Naive thymus-derived CD4-positive, alpha-beta T cell (primary cell): ENCODE results near the gene C1orf105. TPM values are rescaled to one million over a fixed set of nuclear protein-coding genes. Genes with fewer than 3 reads are reported as not detected.
A peak's percentile ranks its signal among the peaks of the same experiment; 100 is the strongest.

ENCODE experiments used
- ATAC-seq: fragments of 150-1000 bp; cut with Tn5 transposase; 2 replicates; pipeline ENCODE4 v1.10.0; 2021; ENCODE audit warnings: mild to moderate bottlenecking, moderate library complexity
- CTCF ChIA-PET: fragments of 350-600 bp; sonication (Branson Sonifier 250); formaldehyde crosslinking; loops from one replicate; lab custom pipeline; 2021; ENCODE audit warnings: antibody characterized with exemption; lab: Charles Lee
- POLR2A ChIA-PET: fragments of 350-600 bp; sonication (Branson Sonifier 250); formaldehyde crosslinking; loops from one replicate; lab custom pipeline; 2021; ENCODE audit warnings: antibody characterized with exemption, inconsistent platforms; lab: Charles Lee
- DNase-seq, 9 donors: peaks; one replicate each; pipeline versions ENCODE4 v3.0.0 to v3.0.0-alpha.2; 2020 to 2022; ENCODE audit warnings: mixed read lengths in 1 of 9
- H3K27ac ChIP-seq: one replicate; pipeline ENCODE4 v1.7.0; 2013; ENCODE audit warnings: mild to moderate bottlenecking, low read depth, low read length, moderate library complexity
- H3K27me3 ChIP-seq, 2 donors: one replicate each; pipeline ENCODE4 v1.7.0; 2013; ENCODE audit warnings: low read length in 2 of 2, mild to moderate bottlenecking in 2 of 2, moderate library complexity in 2 of 2; ENCODE audit not compliant: control insufficient read depth in 2 of 2, insufficient read depth in 2 of 2
- H3K36me3 ChIP-seq, 3 experiments: 1 replicate in 2 of 3; 2 replicates in 1 of 3; pipeline ENCODE4 v1.7.0; 2013; ENCODE audit warnings: low read length in 3 of 3, mild to moderate bottlenecking in 3 of 3, moderate library complexity in 1 of 3; ENCODE audit not compliant: insufficient read depth in 3 of 3, control insufficient read depth in 2 of 3
- H3K4me1 ChIP-seq, 2 donors: one replicate each; pipeline ENCODE4 v1.7.0; 2013; ENCODE audit warnings: low read length in 2 of 2, mild to moderate bottlenecking in 2 of 2, moderate library complexity in 1 of 2; ENCODE audit not compliant: control insufficient read depth in 2 of 2, insufficient read depth in 2 of 2
- H3K4me3 ChIP-seq: 2 replicates; pipeline ENCODE4 v1.7.0; 2013; ENCODE audit warnings: mild to moderate bottlenecking, low read length
- H3K9me3 ChIP-seq, 3 experiments: 1 replicate in 2 of 3; 2 replicates in 1 of 3; pipeline ENCODE4 v1.7.0; 2013; ENCODE audit warnings: low read length in 3 of 3; ENCODE audit not compliant: control insufficient read depth in 2 of 3
- H3K27ac Mint-ChIP-seq, 9 donors: one replicate each; pipeline ENCODE4 v1.8.0; 2020 to 2022; ENCODE audit warnings: mixed read lengths in 9 of 9, mild to moderate bottlenecking in 8 of 9, moderate library complexity in 5 of 9, inconsistent platforms in 2 of 9
- H3K27me3 Mint-ChIP-seq, 5 donors: one replicate each; pipeline ENCODE4 v1.8.0; 2021 to 2022; ENCODE audit warnings: mixed read lengths in 5 of 5, mild to moderate bottlenecking in 1 of 5
- H3K36me3 Mint-ChIP-seq, 5 donors: one replicate each; pipeline ENCODE4 v1.8.0; 2020 to 2022; ENCODE audit warnings: mixed read lengths in 5 of 5, mild to moderate bottlenecking in 3 of 5, inconsistent platforms in 1 of 5
- H3K4me1 Mint-ChIP-seq, 7 donors: one replicate each; pipeline ENCODE4 v1.8.0; 2020 to 2022; ENCODE audit warnings: mixed read lengths in 7 of 7, mild to moderate bottlenecking in 3 of 7, inconsistent platforms in 1 of 7
- H3K4me3 Mint-ChIP-seq, 10 donors: one replicate each; pipeline ENCODE4 v1.8.0; 2020 to 2022; ENCODE audit warnings: mild to moderate bottlenecking in 10 of 10, mixed read lengths in 10 of 10, moderate library complexity in 6 of 10, inconsistent platforms in 2 of 10
- H3K9me3 Mint-ChIP-seq, 11 donors: one replicate each; pipeline ENCODE4 v1.8.0; 2020 to 2022; ENCODE audit warnings: mixed read lengths in 11 of 11, mild to moderate bottlenecking in 4 of 11, inconsistent platforms in 1 of 11, moderate library complexity in 1 of 11
- intact Hi-C, 2 donors: fragments of 100-400 bp; cut with micrococcal nuclease; formaldehyde crosslinking; loops; one replicate each; pipeline ENCODE4 v1.15.1; 2023
- polyA plus RNA-seq, 2 donors: library from polyadenylated mRNA; unstranded; fragments of 300-500 nt; fragmentation: Illumina TruSeq; gene quantifications; one replicate each; pipeline ENCODE4 v1.2.3, GENCODE V29; 2021
- total RNA-seq, 6 experiments: library from RNA in 5 of 6; stranded (reverse) in 5 of 6; gene quantifications; 1 replicate in 5 of 6; 2 replicates in 1 of 6; pipeline ENCODE4 v1.2.3 and lab custom pipeline; 2021 to 2026

C1orf105 gene
- total and polyA plus RNA-seq, 7 experiments from 2014 or later = 0.86 TPM; not detected in 6

GRCh38 chr1:172460887-172461315 is 40.4 kb downstream of the C1orf105 start:
- H3K36me3 Mint-ChIP-seq = no peaks in the 10 kb centered on the region
- Histone ChIP-seq H3K27ac (no peak overlapping the region), H3K27me3 (no peaks in the 10 kb centered on the region), H3K4me3 (no peak overlapping the region), H3K36me3 (no peaks in the 10 kb centered on the region), H3K4me1 (no peaks in the 10 kb centered on the region), H3K9me3 (no peaks in the 10 kb centered on the region)
- DNase-seq (no peak), ATAC-seq (no peak)
- no peak overlapping the region for H3K4me3 Mint-ChIP-seq
- no peaks in the 10 kb centered on the region for H3K4me1 Mint-ChIP-seq
- peaks cover 0 to 2% (median 0%) of the 10 kb centered on the region in 11 donors for H3K9me3 Mint-ChIP-seq
- peaks cover 5 to 38% (median 5%) of the 10 kb centered on the region in 5 donors for H3K27me3 Mint-ChIP-seq
- intact Hi-C loops = loop anchor here in 1 of 2 donors (1.0 kb wide), 1 partner anchor 10 kb away; no protein-coding TSS in a partner anchor
- POLR2A ChIA-PET = interaction anchor here (0.6 to 0.7 kb wide), 2 partner anchors 262 to 1705 kb away, joined by 3 read pairs; no protein-coding TSS in a partner anchor
- peak overlapping the region in 1 of 9 donors; percentile 43 for H3K27ac Mint-ChIP-seq
- CTCF ChIA-PET = interaction anchor here (0.9 to 1.2 kb wide), 2 partner anchors 10 to 66 kb away, joined by 3 to 6 read pairs; no protein-coding TSS in a partner anchor

DNA sequence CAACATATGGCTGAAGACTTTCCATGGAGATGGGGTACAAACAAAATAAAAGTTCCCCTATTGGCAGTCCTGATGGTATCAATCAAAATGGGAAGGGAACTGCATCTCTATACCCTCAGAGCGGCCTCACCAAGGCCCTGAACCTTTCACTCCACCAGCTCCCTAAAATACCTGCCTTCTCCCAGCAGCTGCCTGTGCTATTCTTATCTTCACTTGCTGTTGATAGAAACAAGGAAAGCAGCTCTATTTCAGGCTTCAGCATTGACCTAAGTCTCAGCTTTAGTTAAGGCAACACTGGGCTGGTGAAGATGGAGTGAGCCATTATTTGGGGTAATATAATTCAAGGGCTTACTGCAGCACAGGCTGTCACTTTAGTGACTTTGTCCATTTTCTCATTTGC is 45.1 kb downstream of the C1orf105 start:
- Mint-ChIP-seq H3K4me3 (no peak overlapping the region), H3K9me3 (peaks cover 0 to 4% (median 0%) of the 10 kb centered on the region in 11 donors), H3K27ac (no peak overlapping the region), H3K36me3 (no peaks in the 10 kb centered on the region), H3K4me1 (no peaks in the 10 kb centered on the region), H3K27me3 (peaks cover 0 to 15% (median 5%) of the 10 kb centered on the region in 5 donors)
- Histone ChIP-seq H3K27ac (no peak overlapping the region), H3K27me3 (no peaks in the 10 kb centered on the region), H3K4me1 (no peaks in the 10 kb centered on the region), H3K9me3 (no peaks in the 10 kb centered on the region), H3K36me3 (no peaks in the 10 kb centered on the region), H3K4me3 (no peak overlapping the region)
- no peak for ATAC-seq
- intact Hi-C loops = no loop called here
- CTCF ChIA-PET = no interaction called here
- no peak for DNase-seq
- POLR2A ChIA-PET = interaction anchor here (1.2 kb wide), 1 partner anchor 15 kb away, joined by 3 read pairs; no protein-coding TSS in a partner anchor

DNA sequence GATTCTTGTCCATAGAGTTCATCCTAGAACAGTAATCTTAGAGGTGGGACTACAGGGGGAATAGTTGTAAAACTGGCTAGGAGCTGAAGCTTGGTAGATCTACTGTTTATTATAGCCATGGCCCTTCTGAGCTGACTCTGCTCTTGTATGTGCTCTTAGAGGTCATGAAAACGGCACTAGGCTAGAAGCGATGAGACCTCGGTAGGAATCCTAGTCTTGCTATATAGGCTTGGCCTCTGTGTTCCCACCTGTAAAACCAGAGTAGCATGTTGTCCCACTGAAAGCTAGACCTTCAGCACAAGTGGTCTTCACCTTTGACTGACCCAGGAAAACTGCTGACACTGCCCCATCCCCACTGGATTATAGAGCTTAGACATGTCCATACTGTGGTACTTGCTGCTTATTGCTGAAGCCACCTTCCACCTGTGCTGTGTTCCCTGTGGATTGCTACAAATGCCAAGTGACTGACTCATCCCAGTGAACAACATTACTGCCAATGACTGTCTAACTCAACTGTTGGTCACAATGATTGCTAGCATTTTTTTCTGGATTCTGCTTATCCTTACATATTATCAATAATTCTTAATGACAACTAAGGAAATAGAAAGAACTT is 46.4 kb downstream of the C1orf105 start:
- intact Hi-C loops = no loop called here
- H3K27me3 Mint-ChIP-seq = peaks cover 0 to 5% (median 5%) of the 10 kb centered on the region in 5 donors
- H3K36me3 Mint-ChIP-seq = no peaks in the 10 kb centered on the region
- peaks cover 0 to 4% (median 0%) of the 10 kb centered on the region in 11 donors for H3K9me3 Mint-ChIP-seq
- no peaks in the 10 kb centered on the region for H3K4me1 Mint-ChIP-seq
- no peaks in the 10 kb centered on the region for H3K36me3 ChIP-seq
- DNase-seq (no peak), ATAC-seq (no peak)
- H3K4me1 ChIP-seq = no peaks in the 10 kb centered on the region
- no peak overlapping the region for H3K27ac ChIP-seq
- no peak overlapping the region for H3K4me3 ChIP-seq
- no peaks in the 10 kb centered on the region for H3K27me3 ChIP-seq
- ChIA-PET CTCF (interaction anchor here (0.7 kb wide), 1 partner anchor 37 kb away, joined by 4 read pairs; no protein-coding TSS in a partner anchor), POLR2A (interaction anchor here (1.2 kb wide), 1 partner anchor 16 kb away, joined by 3 read pairs; no protein-coding TSS in a partner anchor)
- no peak overlapping the region for H3K4me3 Mint-ChIP-seq
- H3K27ac Mint-ChIP-seq = no peak overlapping the region
- H3K9me3 ChIP-seq = no peaks in the 10 kb centered on the region

- H3K4me3 ChIP-seq = no peak overlapping the region
- Mint-ChIP-seq H3K27ac (no peak overlapping the region), H3K27me3 (peaks cover 0 to 5% (median 4%) of the 10 kb centered on the region in 5 donors), H3K36me3 (no peaks in the 10 kb centered on the region), H3K4me1 (peaks cover 0 to 2% (median 0%) of the 10 kb centered on the region in 7 donors), H3K4me3 (no peak overlapping the region), H3K9me3 (peaks cover 0 to 4% (median 0%) of the 10 kb centered on the region in 11 donors)
- H3K27me3 ChIP-seq = no peaks in the 10 kb centered on the region
- DNase-seq = no peak
- no peak overlapping the region for H3K27ac ChIP-seq
- H3K9me3 ChIP-seq = no peaks in the 10 kb centered on the region
- no peaks in the 10 kb centered on the region for H3K4me1 ChIP-seq
- ATAC-seq = no peak
- CTCF ChIA-PET = no interaction called here
- H3K36me3 ChIP-seq = no peaks in the 10 kb centered on the region
- intact Hi-C loops = no loop called here
- POLR2A ChIA-PET = no interaction called here
Measured at GRCh38 chr1:172467446-172467845, 47.0 kb downstream of the C1orf105 start.

DNA sequence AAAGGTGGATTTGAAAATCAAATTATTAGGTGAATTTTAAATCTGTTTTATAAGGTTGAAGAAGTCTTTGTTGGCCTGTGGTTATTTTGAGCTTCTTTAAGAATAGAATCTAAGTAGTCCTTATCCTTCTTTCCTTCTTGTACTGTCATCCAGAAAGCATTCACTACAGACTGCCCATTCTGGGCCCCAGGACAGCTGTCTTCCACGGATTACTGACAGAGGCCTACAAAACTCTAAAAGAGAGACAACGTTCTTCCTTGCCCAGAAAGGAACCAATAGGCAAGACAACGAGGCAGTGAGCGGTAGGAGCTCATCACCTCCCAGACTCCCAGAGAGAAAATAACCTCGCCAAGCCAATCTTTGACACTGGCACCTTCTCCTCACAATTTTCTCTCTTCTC is 47.8 kb downstream of the C1orf105 start:
- intact Hi-C loops = no loop called here
- ATAC-seq = no peak
- no peak for DNase-seq
- POLR2A ChIA-PET = no interaction called here
- Mint-ChIP-seq H3K9me3 (peaks cover 0 to 4% (median 0%) of the 10 kb centered on the region in 11 donors), H3K4me1 (peaks cover 0 to 5% (median 0%) of the 10 kb centered on the region in 7 donors), H3K27me3 (peaks cover 0 to 9% (median 5%) of the 10 kb centered on the region in 5 donors), H3K36me3 (no peaks in the 10 kb centered on the region), H3K27ac (no peak overlapping the region), H3K4me3 (no peak overlapping the region)
- no peaks in the 10 kb centered on the region for H3K36me3 ChIP-seq
- no peaks in the 10 kb centered on the region for H3K9me3 ChIP-seq
- no peaks in the 10 kb centered on the region for H3K4me1 ChIP-seq
- no peak overlapping the region for H3K4me3 ChIP-seq
- CTCF ChIA-PET = no interaction called here
- no peaks in the 10 kb centered on the region for H3K27me3 ChIP-seq
- H3K27ac ChIP-seq = no peak overlapping the region

GRCh38 chr1:172469717-172470116 is 49.2 kb downstream of the C1orf105 start:
- ATAC-seq (peak; percentile 36), DNase-seq (no peak)
- Mint-ChIP-seq H3K9me3 (peaks cover 0 to 4% (median 0%) of the 10 kb centered on the region in 11 donors), H3K27me3 (peaks cover 0 to 16% (median 5%) of the 10 kb centered on the region in 5 donors), H3K4me1 (peaks cover 0 to 5% (median under 1%) of the 10 kb centered on the region in 7 donors), H3K4me3 (no peak overlapping the region), H3K36me3 (no peaks in the 10 kb centered on the region), H3K27ac (no peak overlapping the region)
- H3K27ac ChIP-seq = no peak overlapping the region
- no peaks in the 10 kb centered on the region for H3K27me3 ChIP-seq
- H3K9me3 ChIP-seq = no peaks in the 10 kb centered on the region
- POLR2A ChIA-PET = no interaction called here
- no peaks in the 10 kb centered on the region for H3K4me1 ChIP-seq
- CTCF ChIA-PET = no interaction called here
- intact Hi-C loops = no loop called here
- H3K36me3 ChIP-seq = no peaks in the 10 kb centered on the region
- no peak overlapping the region for H3K4me3 ChIP-seq
